SIG-M5 treated with dmso at 0.1 percent for 504 hours (cell line): Measurements from ENCODE around the gene NRG3.

ENCODE experiments used
- DNase-seq: peaks from one replicate; lab custom pipeline; 2025; ENCODE audit not compliant: unreplicated experiment; lab: John Stamatoyannopoulos, UW

The NRG3 gene

DNA sequence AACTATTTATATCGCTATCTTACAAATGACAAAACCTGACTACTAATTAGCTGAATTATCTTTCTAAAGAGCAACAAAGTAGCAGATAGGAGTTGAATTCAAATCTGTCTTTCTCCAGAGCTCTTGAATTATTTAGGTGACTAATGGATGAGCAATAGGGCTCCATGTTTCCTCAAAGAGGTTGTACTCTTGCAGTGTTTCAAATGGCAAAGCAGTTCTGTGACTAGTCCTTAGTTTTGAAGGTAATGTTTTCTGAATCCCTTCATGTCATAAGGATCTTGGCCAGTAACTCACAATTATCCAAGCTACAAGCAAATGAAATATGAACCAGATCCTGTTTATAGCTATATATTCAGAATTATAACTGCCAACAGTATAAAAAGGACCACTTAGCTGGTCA is 999.7 kb downstream of the NRG3 start:
- no peak for DNase-seq

DNA sequence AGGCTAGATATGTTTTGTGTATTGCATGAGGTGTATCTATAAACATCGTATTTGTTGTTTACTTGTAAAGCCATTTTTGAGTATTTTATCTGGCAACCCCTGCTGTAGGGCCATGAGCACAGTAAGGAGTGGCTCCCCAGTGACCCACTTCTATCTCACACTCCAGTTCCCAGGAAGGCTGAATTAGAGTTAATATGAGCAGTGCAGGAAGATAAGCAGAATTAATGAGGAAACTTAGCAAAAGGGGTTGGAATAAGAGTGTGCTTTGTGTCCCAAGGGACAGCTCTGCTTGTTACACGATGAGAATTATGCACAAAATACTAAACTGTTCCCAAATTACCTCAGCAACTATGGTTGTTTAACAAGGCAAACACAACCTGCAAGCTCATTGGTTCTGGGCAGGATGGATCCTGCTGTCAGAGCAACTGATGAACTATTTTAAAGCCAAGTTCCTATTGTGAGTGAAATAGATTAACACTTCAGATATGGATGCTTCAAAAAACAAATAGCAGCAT is 1005.8 kb downstream of the NRG3 start:
- DNase-seq, result no peak

DNA sequence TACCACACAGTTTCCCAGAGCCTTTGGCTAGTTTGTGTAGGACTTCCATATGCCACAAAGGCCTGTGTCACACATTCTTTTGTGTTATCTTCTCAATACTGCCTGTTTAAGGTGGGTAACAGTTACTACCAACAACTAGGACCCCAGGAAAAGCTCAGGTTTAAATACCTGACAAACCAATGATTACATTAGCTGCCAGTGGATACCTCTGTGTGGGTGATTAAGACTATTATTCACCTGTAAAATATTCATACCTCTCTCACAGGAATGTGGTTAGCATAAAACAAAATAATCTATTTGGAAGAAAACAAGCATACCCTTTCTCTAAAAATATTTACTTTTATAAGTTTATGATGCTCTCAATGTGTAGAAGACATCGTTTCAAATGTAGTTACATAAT is 1007.7 kb downstream of the NRG3 start:
- DNase-seq, result no peak

DNA sequence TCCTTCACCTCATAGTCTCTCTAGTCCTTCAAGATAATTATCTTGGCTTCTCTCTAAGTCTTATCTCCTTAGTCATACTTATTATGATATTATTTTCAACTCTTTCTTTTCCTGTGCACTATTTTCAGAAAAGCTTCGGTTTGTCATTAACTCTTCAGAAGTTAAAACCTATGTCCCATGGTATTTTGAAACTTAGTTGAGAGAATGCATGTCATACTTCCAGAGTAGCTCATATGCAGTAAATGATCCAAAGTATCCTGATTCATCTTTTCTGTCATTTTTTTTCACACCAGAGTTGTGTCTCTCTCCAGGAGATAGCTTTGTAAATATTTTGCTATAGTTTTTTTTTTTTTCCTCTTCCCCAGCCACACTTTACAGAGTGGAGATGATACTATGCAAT is 1008.6 kb downstream of the NRG3 start:
- no peak for DNase-seq

DNA sequence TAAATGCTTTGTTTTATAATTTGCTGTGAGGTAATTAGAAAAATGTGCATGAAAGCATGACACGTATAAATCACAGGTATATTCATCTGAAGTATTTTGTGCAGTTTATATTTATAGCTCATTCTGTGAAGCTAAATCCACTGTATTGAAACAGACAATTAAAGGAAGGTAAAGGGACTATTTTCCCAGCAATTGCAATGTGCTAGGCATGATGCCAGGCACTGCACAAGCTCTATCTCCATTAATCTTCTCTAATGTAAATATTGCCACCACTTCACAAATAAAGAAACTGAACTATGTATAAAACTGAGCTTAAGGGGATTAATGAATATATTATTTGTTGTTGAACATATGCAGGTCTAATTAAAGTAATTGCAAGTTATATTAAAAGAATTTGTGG is 1012.5 kb downstream of the NRG3 start:
- no peak for DNase-seq

DNA sequence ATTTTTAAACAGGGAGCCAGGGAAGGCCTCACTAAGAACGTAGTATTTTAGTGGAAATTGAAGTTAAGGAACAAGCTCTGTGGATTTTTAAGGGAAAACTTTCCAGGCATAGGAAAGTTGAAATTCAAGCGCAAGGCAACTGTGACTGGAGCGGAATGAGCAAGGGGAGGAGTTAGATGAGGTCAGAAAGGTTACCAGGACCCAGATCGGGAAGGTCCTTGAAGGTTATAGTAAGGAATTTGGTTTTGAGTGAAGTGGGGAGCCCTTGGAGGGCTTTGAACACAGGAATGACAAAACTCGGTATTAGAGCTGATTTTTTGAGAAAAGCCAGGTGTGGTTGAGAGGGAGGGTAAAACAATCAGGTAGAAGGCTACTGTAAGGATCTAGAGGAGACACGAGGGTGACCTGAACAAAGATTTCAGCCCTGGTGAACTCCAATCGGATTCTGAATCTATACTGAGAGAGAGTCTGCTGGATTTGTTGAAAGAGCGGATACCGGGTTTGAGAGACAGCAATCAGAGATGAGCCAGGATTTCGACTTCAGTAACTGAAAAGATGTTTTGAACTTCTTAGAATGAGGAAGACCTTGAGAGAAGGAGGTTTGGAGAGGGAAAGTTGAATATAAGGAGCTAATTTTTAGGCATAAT is 1013.9 kb downstream of the NRG3 start:
- no peak for DNase-seq

DNA sequence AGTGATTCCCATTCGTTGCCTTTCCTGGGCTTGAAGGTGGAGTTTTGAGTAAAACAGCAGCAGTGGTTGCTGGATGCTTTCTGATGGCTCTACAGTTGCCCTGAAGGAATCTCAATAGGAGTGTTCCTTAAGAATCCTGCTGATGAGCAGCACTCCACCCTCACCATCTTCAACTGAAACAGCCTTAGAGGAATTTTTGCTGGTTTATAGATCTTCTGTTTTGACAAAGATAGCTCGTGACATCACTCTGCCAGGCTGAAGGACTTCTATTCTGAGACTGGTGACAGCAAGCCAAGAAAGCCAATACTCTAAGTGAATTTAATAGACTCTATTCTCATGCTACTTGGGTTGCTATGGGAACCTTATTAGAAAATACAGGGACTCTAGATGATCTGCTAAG is 1014.7 kb downstream of the NRG3 start:
- no peak for DNase-seq

DNA sequence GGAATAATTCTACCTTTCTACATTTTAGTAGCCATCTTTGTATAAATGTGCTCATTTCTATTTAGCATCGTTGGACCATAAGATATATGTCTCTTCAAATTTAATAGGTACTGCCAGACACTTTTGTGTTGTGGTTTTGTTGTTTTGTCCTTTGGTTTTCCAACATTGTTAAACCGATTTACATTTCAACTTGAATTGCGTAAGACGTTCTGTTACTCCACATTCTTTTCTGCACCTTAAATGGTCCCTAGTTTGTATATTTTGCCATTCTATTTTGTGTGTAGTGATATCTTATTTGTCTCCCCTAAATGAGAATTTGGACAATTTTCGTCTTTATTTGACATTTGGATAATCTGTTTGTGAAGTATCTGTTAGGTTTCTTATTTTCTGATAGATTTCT is 1015.6 kb downstream of the NRG3 start:
- no peak for DNase-seq

DNA sequence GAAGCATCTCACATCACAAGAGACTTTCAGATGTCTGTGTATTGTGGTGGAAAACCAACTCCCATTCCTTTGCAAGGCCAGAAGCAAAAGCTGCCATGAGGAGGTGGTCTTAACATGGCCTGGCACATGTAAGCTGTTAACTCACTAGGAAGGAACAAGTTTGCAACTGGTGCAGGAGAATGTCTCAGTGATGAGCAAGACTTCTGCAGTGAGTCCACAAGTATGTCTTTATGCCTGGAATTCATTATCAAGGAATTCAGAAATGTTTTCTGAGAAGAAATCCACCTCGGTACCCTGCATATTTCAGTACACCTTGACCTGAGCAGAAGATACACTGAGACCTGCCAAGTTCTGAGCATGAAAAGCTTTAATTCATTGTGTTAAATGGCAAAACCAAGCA is 1033.1 kb downstream of the NRG3 start:
- DNase-seq, result no peak

DNA sequence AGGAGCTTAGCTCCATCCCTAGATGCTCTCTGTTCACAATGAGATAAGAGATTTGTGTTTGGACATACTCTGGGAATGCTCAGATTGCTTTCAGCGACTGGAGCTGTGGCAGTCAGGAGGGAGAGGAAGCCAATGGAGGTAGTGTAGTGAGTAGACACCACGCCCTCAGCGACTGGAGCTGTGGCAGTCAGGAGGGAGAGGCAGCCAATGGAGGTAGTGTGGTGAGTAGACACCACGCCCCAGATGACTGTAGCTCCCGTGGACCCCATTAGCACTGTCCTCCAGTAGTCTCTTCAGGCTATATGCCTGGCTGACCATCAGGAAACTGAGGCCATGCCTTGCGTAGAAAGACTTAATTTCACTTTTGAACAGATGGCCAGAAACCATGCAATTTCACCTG is 1033.8 kb downstream of the NRG3 start:
- no peak for DNase-seq

DNA sequence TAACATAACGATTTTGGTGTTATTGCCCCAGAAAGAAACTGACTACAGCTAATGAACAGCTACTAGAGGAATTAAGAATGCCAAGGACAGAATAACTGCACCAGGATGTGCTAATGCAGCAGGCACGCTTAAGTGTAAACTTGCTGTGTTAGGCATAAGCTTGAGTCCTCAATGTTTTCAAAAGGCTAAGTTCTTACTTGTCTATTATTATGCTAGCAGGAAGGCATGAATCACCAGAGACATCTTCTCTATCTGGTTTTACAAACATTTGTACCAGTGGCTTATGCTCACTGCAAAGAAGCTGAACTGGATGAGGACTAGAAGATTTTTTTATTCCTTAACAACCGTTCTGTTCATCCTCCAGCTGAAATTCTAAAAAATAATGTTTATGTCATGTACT is 1035.3 kb downstream of the NRG3 start:
- DNase-seq, result no peak

DNA sequence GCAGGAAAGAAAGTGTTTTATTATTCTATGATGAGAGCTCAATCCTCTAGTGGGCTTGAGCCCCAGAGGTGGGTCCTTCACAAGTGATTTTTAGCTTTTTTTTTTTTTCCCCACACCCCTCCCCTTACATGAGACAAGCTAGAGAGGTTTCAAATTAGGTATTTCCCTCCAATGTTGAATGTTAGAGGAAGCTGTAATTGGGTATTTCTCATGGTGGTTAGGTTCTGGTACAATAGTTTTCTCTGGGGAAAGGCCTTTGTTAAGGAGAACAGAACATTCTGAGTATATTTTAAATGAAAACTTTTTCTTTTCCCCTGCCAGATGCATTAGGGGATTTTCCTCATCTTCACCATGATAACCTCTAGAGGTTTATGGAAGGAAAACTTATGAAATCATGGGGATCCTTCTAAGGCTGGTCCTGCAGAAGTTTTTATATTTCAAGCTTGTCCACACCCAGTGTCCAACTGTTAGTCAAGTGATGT is 1039.7 kb downstream of the NRG3 start:
- DNase-seq, result no peak

DNA sequence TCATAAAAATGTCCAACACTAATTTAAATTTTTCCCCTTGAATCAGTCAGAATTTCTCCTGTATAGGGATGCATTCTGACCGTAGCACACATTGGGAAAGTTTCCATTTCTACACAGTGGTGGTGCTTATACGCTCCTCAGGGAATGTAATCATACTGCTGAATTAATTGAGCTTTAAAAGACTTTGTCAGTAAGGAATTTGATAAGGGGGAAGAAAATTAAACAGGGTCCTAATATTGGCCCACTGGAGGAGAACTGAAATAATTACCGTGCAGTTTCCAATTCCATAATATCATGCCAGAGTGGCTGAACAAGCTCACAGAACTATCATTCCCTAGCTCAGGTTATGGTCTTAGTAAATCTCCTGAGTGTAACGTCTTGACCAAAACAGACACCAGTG is 1041.9 kb downstream of the NRG3 start:
- DNase-seq, result no peak

DNA sequence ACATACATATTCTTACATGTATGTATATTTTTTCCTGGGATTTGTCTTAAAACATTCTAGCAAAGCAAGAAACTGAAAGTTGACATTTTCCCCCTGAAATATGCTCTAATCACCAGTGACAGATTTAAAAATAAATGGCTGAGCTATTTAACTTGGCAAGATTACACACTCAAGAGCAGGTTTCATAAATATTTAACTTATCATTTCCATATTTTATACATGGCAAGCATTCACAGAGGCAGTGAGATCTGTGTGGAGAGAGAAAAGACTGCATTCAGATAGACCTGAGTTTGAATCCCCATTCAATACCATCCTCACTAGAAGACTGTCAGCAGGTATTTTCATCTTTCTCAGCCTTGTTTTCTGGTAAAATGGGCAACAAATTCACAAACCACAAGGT is 1043.0 kb downstream of the NRG3 start:
- no peak for DNase-seq

DNA sequence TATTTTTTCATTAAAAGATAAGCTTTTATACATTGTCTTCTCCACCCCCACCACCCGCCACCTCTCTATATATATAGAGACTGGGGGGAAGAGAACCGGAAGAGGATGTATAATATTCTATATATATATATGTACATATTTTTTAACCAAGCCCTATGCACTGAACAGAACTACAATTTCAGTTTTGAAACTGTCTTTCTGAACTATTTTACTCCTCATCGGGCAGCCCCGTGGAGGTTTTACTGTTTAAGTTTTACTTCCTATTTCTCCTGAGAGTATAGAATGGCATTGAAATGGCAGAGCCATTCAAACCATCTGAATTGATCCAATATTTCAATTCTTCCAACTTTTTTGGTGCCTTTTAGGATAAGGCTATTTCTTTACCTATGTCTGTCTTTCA is 1047.1 kb downstream of the NRG3 start:
- DNase-seq, result no peak

DNA sequence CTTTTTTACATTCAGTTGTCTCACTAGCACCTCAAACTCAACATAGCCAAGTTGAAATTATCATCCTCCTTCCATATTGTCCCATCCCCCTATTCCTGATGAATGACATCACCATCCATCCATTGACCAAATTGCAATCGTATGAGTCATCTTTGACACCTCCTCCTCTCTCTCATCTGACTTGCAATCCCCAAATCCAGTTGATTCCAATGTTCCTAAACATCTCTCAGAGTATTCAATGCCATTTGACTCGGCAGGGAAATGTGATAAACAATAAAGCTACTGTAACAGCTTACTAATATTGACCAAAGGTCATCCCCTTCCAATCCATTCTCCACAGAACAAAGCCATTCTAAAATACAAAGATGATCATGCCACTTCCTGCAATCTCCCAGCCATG is 1047.8 kb downstream of the NRG3 start:
- DNase-seq, result no peak

DNA sequence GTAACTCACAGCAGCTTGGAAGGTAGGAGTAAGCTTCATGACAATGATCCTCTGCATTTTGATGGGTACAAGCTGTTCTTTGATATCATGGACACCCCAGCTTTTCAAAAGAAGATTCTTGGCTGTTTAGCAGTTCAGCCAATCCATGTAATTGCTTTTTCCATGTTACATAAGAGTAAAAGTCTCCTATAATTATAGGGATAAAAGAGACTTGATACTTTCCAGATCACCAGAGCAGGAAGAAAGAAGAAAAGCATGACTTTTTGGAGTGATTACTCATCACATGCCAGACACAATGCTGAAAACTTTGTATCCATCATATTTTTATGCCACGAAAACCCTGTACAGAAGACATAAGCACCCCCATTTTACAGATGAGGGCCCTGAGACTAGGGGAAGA is 1049.7 kb downstream of the NRG3 start:
- DNase-seq, result no peak

DNA sequence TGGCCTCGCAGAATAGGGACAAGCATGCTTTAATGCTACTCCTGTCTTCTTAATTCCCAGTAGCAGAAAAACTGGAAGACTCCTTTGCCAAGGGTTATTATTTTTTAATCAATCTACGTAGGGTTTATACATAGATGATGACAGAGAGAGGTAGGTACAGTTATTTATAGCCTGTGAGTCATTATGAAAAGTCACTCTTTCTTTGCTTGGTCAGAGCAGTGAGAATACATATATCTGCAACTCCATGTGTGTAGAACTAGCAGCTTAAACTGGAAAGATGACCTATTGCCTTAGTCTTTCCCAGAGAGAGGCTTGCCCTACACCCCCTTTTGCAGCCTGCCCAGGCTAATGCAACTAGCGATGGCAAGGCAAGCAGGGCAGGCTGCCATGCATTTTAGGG is 1050.6 kb downstream of the NRG3 start:
- no peak for DNase-seq

DNA sequence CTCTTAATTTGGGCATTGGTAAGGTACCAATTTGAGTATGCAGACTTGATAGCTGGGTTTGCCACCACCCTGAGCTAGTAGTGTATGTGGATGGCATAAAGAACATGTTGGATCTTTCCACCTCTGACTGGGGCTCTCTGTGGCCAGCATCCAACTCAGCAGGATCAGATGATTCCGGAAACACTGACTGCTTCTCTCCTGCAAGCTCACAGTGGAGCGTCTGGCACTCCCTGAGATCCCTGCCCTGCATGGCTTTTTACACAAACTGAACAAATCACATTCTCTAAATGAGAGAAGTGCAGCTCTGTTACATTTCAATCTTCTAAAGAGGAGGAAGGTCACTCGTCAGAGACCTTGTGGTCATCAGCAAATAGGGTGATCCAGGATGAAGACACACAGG is 1057.5 kb downstream of the NRG3 start:
- DNase-seq, result no peak

DNA sequence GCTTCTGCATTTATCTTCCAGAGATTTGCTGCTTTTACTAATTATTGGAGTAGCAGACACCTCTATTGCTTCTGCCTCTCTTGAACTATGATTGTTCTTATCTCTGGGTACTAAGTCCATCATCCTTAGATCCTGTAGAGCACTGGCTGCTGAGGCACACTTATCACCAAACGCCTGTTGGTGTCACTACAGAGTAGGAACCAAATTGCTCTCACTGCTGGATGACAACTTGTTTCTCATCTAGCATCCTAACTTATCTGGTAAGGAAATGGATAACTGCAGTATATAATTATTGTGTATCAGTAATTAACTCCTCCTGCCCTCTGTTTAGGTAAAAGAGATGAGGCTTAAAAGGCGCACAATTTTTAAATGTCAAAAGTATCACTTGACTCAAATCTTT is 1059.4 kb downstream of the NRG3 start:
- DNase-seq, result no peak

DNA sequence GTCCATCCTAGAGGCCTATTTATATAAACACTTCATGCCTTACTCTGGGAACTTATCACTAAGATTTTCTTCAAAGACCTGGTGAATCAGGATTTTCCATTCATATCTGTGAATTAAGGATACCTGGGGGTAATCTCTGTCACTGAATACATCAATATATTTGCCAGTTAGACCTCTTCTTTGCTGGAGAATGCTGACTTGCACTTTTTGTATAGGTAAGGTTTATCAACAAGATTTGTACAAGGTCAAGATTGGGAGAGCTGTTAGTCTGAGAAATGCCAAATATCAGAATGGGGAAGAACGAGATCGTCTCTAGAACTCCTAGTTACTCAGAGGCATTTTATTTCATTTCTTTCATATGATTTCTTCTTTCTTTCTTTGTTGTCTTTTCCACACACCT is 1060.0 kb downstream of the NRG3 start:
- no peak for DNase-seq

DNA sequence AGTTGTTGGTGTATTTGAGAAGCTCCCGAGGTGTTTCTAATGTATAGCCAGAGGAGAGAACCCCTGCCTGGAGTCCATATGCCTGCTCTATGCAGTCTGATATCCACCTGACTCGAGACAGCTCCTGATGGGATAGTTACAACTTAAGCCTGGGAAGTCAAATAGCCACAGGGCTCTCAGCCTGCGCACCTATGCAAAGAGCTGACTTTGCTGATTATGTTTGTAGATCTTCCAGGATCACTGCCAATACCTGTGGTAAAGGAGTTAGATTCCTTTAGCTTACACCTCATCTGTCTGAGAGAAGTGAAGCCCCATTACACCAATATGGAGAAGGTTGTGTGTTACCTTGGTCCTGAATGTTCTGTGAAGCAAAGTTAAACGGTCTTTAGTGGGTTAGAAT is 1063.3 kb downstream of the NRG3 start:
- no peak for DNase-seq
